ENCODE measurements around the gene VPS39.

VPS39 gene

GRCh38 chr15:42120285-42120684, 87.8 kb downstream of the VPS39 start:
- DNase-seq: no peak

- no peak for DNase-seq
Measured at GRCh38 chr15:42119446-42119760, 88.7 kb downstream of the VPS39 start.

GRCh38 chr15:42118650-42119445, 89.3 kb downstream of the VPS39 start:
- no peak for DNase-seq

- DNase-seq: no peak
Measured at GRCh38 chr15:42111924-42112323, 96.2 kb downstream of the VPS39 start.

GRCh38 chr15:42110367-42110766, 97.7 kb downstream of the VPS39 start:
- no peak for DNase-seq

- DNase-seq: no peak
Measured at GRCh38 chr15:42108806-42109205, 99.3 kb downstream of the VPS39 start.
